DLD1 (cell line): ENCODE data around the gene IFNLR1.

ENCODE experiments used
- in situ Hi-C: cut with HindIII; loops from 2 replicates; pipeline ENCODE4 v1.10.0; 2017; ENCODE audit warnings: low sequenced_read_pairs

Gene IFNLR1

GRCh38 chr1:24151175-24151533 lies 35.9 kb downstream of the IFNLR1 start:
- in situ Hi-C loops = no loop called here

GRCh38 chr1:24150234-24151174 lies 36.6 kb downstream of the IFNLR1 start:
- in situ Hi-C loops = no loop called here

GRCh38 chr1:24149866-24150233 lies 37.2 kb downstream of the IFNLR1 start:
- in situ Hi-C loops = loop anchor here (5.0 kb wide), 1 partner anchor 43 kb away; no protein-coding TSS in a partner anchor

DNA sequence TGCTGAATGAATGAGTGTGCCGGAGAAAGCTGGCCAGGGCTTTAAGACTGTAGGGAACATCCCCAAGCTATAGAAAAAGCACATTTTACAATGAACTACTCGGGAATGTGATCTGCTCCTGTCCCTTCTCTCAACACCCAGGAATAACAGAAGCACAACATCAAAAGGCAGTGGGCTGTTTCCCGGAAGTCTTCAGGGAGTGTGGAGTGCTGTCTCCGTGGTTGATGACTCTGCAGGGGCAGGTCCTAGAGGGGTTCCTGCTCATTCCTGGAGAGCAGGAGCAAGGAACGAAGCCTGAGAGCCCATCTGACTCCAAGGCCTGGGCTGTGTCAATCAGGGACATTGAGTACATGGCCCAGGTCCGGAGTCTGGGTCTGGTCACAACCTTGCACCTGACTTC lies 39.3 kb downstream of the IFNLR1 start:
- in situ Hi-C loops = loop anchor here (5.0 kb wide), 1 partner anchor 41 kb away; no protein-coding TSS in a partner anchor

- in situ Hi-C loops = loop anchor here (5.0 kb wide), 1 partner anchor 40 kb away; no protein-coding TSS in a partner anchor
These were observed 39.9 kb downstream of the IFNLR1 start for GRCh38 chr1:24147194-24147593.

- in situ Hi-C loops = no loop called here
These were observed 44.2 kb downstream of the IFNLR1 start, which contains the start of gene IL22RA1 for GRCh38 chr1:24142546-24143534. IL22RA1 (minus strand) TSS chr1:24143140; CDS start chr1:24143082, 58 bp downstream.

- in situ Hi-C loops = no loop called here
These were observed 45.6 kb downstream of the IFNLR1 start for GRCh38 chr1:24141311-24141997.

DNA sequence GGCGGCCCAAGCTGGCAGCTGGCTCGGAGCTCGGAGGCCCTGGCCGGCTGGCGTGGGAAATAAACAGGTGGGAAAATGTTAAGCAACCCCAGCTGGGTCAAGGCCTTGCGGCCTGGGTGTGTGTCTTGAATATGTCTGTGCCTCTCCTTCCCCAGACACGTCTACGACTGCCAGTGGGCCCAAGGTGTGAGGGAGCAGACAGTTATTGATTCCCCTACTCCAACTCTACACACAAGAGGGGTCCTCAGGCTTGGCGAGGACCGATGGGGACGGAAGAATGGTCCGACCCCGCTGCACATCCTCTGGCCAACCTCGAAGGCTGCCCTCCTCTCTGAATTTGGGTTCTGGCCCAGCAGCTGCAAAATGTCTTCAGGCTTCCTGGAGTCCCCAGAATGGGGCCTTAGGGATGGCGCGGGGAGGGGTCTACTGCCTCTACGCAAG lies 46.3 kb downstream of the IFNLR1 start:
- in situ Hi-C loops = no loop called here

- in situ Hi-C loops = no loop called here
These were observed 47.2 kb downstream of the IFNLR1 start for GRCh38 chr1:24139841-24140425.

GRCh38 chr1:24139222-24139489 lies 47.9 kb downstream of the IFNLR1 start:
- in situ Hi-C loops = no loop called here

DNA sequence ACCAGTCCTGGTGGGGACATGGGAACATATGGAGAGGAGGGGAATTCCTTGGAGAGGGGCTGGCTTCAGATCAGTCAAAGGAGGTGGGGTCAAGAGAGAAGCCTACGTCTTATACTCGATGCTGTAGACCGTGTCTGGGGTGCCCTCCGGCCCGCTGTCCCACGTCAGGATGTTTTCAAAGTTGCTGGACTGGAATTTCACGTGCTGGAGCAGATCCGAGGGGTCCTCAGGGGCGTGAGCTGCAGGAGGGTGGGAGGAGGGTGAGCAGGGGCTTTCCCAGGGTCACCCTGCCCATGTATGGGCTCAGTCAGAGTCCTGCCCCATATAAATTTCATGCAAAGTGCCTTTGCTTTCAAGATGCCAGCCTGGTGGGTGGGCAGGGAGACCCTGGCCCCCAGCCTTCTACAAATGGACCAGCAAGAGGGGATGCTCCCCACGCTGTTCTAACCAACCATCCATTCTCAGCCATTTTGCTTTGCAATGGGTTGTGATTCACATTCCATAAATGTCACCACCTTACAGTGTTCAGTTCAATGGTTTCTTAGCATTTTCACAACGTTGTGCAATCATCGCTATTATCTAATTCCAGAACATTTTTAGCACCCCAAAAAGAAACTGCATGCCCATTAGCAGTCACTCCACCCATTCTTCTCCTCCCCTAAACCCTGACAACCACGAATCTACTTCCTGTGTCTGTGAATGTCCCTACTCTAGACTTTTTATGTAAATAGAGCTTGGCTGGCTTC lies 48.4 kb downstream of the IFNLR1 start:
- in situ Hi-C loops = no loop called here

GRCh38 chr1:24136956-24137539 lies 50.0 kb downstream of the IFNLR1 start:
- in situ Hi-C loops = no loop called here

GRCh38 chr1:24134376-24134775 lies 52.7 kb downstream of the IFNLR1 start:
- in situ Hi-C loops = no loop called here

GRCh38 chr1:24133819-24134218 lies 53.3 kb downstream of the IFNLR1 start:
- in situ Hi-C loops = no loop called here

DNA sequence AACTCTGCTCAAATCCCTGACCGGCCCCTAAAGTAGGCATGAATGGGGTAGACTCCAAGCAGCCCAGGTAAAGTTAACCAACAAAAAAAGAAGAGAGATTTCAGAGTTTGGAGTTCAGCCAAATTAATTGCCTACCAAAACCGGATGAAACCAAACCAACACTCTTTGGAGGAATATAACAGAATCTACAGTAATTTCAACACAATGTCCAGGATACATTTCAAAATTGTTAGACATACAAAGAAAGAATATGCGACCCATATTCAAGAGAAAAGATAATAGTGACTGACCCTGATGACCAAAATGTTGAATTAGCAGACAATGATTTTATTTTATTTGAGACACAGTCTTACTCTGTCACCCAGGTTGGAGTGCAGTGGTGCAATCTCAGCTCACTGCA lies 56.7 kb downstream of the IFNLR1 start:
- in situ Hi-C loops = no loop called here

DNA sequence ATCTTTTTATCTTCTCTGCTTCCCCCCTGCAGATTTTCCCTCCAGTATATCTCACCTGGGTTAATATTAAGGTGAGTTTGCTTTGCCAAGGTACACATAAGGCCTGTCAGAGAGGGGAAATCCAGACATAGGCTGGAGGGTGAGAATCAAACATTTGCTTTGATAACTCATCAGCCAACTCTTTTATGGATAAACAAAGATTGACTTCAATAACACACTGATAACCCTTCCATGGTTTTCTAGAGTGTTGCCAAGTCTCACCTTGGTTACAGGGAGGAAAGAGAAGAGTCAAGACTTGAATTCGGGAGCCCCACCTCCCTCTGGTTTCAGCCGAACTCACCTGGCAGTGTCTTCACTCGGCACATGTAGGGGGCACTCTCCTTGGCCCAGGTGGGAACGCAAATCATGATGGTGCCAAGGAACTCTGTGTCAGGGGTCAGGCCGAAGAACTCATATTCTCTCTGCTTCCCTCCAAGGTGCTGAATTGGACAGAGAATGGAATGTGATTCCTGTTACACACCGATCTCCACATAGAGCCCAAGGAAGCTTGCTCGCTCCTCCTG lies 59.2 kb downstream of the IFNLR1 start:
- in situ Hi-C loops = no loop called here

- in situ Hi-C loops = no loop called here
These were observed 59.8 kb downstream of the IFNLR1 start for GRCh38 chr1:24127134-24127800.

DNA sequence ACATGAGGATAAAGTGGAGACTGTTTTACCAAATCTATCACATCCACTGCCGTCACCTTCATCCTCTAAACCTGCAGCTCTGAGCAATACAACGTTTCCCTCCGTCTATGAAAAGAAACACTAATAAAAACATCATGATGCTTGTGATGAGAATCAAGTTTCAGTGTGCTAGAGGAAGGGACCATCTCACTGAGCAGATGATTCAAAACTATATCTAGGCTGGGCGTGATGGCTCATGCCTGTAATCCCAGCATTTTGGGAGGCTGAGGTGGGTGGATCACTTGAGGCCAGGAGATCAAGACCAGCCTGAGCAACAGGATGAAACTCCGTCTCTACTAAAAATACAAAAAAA lies 60.4 kb downstream of the IFNLR1 start:
- in situ Hi-C loops = no loop called here
